Activated naive CD8-positive, alpha-beta T cell treated with anti-CD3 and anti-CD28 coated beads, Interleukin-2, amount 50 U/mL, for 24 hours (primary cell): Measurements from ENCODE around the gene TECPR1.
A peak's percentile ranks its signal among the peaks of the same experiment; 100 is the strongest.

Experiments used
- ATAC-seq: fragments of 150-1000 bp; cut with Tn5 transposase; one replicate; pipeline ENCODE4 v1.10.0; 2021
- DNase-seq: peaks from one replicate; pipeline ENCODE4 v3.0.0; 2021
- H3K27ac Mint-ChIP-seq: one replicate; pipeline ENCODE4 v1.8.0; 2021; ENCODE audit warnings: mild to moderate bottlenecking, mixed read lengths
- H3K27me3 Mint-ChIP-seq: one replicate; pipeline ENCODE4 v1.8.0; 2021; ENCODE audit warnings: mixed read lengths
- H3K36me3 Mint-ChIP-seq: one replicate; pipeline ENCODE4 v1.8.0; 2021; ENCODE audit warnings: low read depth, mixed read lengths
- H3K4me1 Mint-ChIP-seq: one replicate; pipeline ENCODE4 v1.8.0; 2021; ENCODE audit warnings: mixed read lengths
- H3K4me3 Mint-ChIP-seq: one replicate; pipeline ENCODE4 v1.8.0; 2021; ENCODE audit warnings: mild to moderate bottlenecking, moderate library complexity, mixed read lengths
- H3K9me3 Mint-ChIP-seq: one replicate; pipeline ENCODE4 v1.8.0; 2021; ENCODE audit warnings: mixed read lengths

Gene TECPR1

DNA sequence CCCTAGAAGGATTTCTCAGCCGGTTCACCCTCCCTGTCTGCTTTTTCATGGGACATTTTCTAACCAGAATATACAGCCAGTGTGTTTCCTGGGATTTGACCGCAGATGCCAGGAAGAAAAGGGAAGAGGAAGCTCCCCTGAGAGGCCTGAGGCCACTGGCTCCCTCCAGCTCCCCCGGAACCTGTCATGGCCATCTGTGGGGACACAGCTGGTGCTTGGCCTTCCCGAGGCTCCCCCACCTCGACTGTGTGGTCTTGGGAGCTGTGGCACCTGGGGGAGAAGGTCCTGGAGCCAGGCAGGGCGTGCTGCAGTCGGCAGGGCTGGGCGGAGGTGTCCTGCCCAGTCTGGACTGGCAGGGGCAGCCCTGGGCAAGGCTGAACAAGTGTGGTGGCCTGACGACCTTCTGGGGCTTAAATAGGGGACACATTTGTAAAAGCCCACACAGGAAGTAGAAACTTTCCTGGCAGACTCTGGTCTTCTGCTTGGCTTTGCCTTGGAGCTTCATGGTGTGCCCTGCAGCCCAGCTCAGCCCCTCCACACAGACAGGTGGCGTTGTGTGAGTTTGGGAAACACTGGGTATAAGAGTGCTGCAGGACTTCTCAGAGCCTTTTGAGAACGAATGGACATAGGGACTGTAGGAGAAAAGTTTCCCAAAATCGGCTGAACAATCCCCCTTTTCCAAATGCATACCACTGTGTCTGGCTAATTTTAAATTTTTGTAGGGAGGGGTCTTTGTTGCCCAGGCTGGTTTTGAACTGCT lies 36.2 kb upstream of the TECPR1 start:
- ATAC-seq (no peak), DNase-seq (no peak)
- H3K4me3 Mint-ChIP-seq: no peak overlapping the region
- no peaks in the 10 kb centered on the region for H3K27me3 Mint-ChIP-seq
- H3K36me3 Mint-ChIP-seq: peaks cover 2% of the 10 kb centered on the region
- no peaks in the 10 kb centered on the region for H3K9me3 Mint-ChIP-seq
- H3K27ac Mint-ChIP-seq: no peak overlapping the region
- H3K4me1 Mint-ChIP-seq: peaks cover 16% of the 10 kb centered on the region

DNA sequence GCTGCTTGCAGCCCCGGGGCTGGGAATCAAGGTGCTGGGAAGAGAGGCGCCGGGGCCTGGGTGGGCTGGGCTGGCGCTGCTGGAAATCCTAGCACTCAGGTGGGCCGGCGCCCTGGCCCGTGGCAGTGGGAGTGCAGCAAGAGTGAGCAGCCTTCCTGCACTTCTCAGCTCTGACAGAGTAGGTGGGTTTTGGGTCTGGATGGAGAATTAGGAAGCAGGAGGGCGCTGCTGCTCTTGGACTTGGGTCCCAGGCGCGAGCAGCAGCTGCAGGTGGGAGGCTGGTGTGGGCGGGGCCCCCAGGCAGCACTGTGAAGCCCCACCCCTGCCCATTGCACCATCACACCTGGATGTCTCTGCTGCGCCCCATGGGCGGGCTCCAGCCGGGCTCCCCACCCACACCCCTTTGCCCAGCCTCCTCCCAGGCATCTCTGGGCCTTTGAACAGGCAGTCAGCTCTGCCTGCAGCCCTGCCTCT lies 35.5 kb upstream of the TECPR1 start:
- no peak for DNase-seq
- no peak for ATAC-seq
- peaks cover 23% of the 10 kb centered on the region for H3K4me1 Mint-ChIP-seq
- H3K27me3 Mint-ChIP-seq: no peaks in the 10 kb centered on the region
- H3K27ac Mint-ChIP-seq: no peak overlapping the region
- H3K4me3 Mint-ChIP-seq: no peak overlapping the region
- peaks cover 5% of the 10 kb centered on the region for H3K36me3 Mint-ChIP-seq
- no peaks in the 10 kb centered on the region for H3K9me3 Mint-ChIP-seq

DNA sequence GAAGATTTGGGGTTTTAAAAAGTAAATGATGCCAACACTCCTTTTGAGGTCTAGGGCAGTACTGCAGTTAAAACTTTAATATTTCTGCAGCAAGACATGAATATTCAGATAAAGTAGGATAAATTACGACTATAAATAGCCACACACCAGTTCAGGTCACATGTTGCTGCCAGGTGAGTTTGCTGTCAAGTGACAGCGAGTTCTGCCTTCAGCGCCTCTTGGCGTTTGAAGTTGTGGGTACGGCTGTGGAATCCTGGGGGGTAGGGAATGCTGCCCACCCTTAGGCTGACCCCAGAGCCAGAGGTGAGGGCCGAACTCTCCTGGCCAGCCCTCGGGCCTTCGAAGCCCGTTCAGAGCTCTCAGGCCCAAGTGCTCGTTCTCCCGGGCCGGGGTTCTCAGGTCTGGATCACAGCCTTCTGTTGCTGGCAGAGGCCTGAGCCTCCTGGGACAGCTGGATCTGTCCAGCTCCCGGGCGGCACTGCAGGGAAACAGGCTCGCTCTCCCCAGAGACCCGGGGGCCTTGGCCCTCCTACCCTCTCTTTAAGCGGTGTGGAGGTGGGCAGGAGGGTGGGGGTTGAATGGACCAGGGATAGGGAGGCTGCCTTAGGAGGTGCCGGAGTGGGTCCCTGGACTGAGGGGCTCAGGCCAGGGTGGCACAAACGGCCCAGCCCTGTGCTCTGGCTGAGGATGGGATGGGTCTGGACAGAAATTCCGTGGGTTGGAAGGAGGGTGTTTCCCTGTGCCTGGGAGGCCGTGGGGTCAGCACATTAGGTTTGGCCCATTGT lies 34.9 kb upstream of the TECPR1 start:
- ATAC-seq (no peak), DNase-seq (no peak)
- Mint-ChIP-seq H3K36me3 (peaks cover 6% of the 10 kb centered on the region), H3K4me1 (peaks cover 26% of the 10 kb centered on the region), H3K4me3 (no peak overlapping the region), H3K27ac (no peak overlapping the region), H3K27me3 (no peaks in the 10 kb centered on the region), H3K9me3 (no peaks in the 10 kb centered on the region)

DNA sequence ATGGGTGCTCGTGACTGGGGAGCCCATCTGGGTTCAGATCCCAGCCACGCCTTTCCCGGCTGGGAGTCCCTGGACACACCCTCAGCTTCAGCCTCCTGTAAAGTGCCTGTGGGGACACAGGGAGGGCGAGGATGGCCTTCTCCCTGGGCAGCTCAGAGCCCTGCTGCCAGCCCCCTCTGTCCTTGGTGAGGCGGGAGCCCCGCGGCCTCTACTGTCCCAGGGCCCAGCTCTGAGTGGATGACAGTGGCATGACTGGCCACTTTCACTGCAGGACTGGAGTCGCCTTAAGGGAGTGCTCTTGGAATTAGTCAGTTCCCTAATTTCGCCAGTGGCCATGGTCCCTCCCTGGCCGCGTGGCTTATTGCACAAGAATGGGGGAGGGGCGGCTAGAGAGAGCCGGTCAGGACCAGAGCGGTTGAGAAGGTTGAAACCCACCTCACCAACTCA lies 34.1 kb upstream of the TECPR1 start:
- ATAC-seq: no peak
- H3K4me1 Mint-ChIP-seq: peaks cover 26% of the 10 kb centered on the region
- H3K36me3 Mint-ChIP-seq: peaks cover 6% of the 10 kb centered on the region
- no peak for DNase-seq
- no peaks in the 10 kb centered on the region for H3K9me3 Mint-ChIP-seq
- H3K4me3 Mint-ChIP-seq: no peak overlapping the region
- no peaks in the 10 kb centered on the region for H3K27me3 Mint-ChIP-seq
- H3K27ac Mint-ChIP-seq: no peak overlapping the region

DNA sequence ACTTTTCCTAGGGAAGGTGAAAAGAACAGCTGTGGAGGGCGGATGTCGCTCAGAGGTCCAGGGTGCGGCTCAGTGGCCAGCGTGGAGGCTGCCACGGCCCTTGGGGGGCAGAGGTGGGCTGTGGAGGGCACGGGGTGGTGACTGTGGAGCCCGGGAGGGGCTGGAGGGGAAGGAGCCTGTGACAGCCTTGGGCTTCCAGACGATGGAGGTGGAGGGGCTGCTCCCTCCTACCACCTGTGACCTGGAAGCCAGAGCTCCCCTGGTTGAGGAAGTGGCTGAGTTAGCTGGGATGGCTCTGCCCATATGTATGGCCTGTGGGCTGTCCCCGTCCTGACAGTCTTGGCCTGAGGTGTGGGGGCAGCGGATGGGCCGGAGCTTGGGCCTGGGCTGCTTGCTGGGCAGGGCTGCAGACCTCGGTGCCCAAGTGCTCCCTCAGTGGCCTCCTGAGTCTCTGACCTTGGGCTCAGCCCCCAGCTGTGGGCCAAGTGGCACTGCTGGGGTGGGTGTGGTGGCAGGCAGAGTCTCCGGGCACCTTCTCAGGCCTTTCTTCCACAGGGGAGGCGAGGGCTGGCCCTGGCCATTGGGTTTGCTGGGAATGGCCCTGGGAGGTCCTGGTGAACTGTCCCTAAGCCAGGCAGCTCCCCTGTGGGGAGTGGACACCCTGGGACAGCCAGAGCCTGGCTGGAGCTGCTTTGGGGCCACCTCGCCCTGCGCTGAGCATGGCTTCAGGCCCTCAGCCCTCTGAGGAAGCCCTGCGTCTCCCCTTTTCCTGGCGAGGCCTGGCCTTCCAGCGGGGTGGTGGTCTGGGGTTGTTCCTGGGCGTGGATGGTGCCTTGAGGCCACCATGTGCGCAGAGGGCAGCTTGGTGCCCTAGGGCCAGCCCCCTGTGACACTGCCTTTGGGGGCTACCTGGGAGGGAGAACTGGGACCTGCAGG lies 33.4 kb upstream of the TECPR1 start:
- no peaks in the 10 kb centered on the region for H3K9me3 Mint-ChIP-seq
- no peaks in the 10 kb centered on the region for H3K27me3 Mint-ChIP-seq
- ATAC-seq: no peak
- H3K27ac Mint-ChIP-seq: no peak overlapping the region
- peaks cover 29% of the 10 kb centered on the region for H3K4me1 Mint-ChIP-seq
- no peak overlapping the region for H3K4me3 Mint-ChIP-seq
- H3K36me3 Mint-ChIP-seq: peaks cover 6% of the 10 kb centered on the region
- no peak for DNase-seq

DNA sequence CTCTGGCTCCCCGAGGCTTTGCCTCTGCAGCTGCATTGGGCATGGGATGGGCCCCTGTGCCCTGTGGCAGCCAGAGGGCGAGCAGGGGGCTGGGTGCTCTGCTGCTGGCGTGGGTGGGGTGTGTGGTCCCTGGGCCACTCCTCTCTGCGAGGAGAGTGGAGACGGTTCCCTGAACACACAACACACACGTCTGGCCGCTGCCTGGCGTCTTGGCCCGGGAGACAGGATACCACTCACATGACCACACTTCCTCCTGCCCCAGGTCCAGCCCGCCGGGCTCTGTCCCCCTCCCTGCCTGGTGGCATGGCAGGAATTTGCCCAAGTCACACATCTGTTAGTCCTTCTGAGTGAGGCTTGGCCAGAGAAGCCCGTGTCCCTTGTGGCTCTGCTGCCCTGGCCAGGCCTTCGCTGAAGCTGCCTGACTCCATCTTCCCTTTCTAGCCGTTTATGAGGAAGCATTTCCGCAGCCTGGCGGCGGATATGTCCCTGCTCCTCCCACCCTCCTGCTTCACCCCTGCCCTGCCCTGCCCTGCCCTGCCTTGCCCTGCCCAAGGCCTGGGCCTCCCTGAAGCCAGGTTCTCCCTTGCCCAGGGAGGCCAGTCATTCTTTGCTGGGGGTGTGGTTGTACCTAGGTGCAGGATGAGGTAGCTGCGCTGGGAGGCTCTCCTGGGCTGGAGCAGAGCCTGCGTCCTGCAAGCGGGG lies 32.5 kb upstream of the TECPR1 start:
- peaks cover 29% of the 10 kb centered on the region for H3K4me1 Mint-ChIP-seq
- H3K27ac Mint-ChIP-seq: no peak overlapping the region
- DNase-seq (no peak), ATAC-seq (no peak)
- H3K9me3 Mint-ChIP-seq: no peaks in the 10 kb centered on the region
- H3K4me3 Mint-ChIP-seq: peak overlapping the region; percentile 29
- no peaks in the 10 kb centered on the region for H3K27me3 Mint-ChIP-seq
- peaks cover 6% of the 10 kb centered on the region for H3K36me3 Mint-ChIP-seq

DNA sequence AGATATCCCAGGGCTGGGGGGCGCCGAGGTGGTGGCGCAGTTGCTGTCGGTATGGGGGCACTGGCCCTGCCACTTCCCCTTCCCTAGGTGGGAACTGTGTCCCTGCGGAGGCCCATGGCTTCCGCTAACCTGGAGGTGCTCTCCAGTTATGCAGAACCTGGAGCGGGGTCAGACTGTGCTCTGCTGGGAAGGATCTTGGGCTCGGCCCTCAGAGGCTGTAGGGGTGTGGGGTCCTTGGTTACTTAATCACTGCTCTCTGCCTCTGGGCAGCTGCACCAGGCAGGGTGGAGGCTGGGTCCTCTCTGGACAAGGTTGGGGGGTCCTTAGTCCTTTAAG lies 31.8 kb upstream of the TECPR1 start:
- H3K36me3 Mint-ChIP-seq: peaks cover 6% of the 10 kb centered on the region
- no peak overlapping the region for H3K4me3 Mint-ChIP-seq
- no peaks in the 10 kb centered on the region for H3K27me3 Mint-ChIP-seq
- no peaks in the 10 kb centered on the region for H3K9me3 Mint-ChIP-seq
- no peak overlapping the region for H3K27ac Mint-ChIP-seq
- peaks cover 29% of the 10 kb centered on the region for H3K4me1 Mint-ChIP-seq
- ATAC-seq (no peak), DNase-seq (no peak)

DNA sequence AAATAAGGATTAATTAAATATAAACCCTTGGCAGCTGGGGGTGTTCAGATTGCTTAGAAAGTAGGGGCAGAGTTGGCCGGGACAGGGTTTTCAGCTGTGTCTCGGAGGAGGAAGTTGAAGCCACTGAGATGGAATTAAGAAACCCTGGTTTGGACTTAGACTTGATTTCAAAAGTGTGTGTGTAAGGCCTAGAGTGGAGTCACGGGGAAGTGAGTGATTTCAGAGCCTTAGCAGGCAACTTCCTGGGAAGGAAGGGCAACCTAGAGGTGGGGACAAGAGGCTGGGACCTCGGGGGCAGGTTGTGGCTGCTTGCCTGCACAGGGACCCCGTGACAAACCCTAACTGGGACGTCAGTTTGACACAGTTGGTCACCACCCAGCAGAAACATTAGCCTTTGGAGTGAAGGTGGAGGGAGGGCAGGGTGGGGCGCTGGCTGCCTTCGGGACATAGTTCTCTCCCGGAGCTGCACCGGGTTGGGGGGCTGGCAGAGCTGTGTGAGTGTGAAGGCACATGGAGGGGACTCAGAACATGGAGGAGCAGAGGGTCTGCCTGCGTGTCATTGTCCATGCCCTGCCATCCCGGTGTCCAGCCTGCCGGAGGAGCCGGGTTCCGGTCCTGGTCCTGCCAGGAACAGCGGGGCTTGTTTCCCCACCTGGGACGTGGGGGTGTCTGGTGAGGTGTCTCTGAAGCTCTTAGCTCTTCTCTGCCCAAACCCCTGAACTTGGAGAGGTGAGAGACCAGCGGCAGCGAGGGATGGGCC lies 31.3 kb upstream of the TECPR1 start:
- no peaks in the 10 kb centered on the region for H3K9me3 Mint-ChIP-seq
- peak overlapping the region; percentile 70 for H3K27ac Mint-ChIP-seq
- H3K36me3 Mint-ChIP-seq: peaks cover 4% of the 10 kb centered on the region
- DNase-seq (no peak), ATAC-seq (no peak)
- H3K27me3 Mint-ChIP-seq: no peaks in the 10 kb centered on the region
- peaks cover 29% of the 10 kb centered on the region for H3K4me1 Mint-ChIP-seq
- H3K4me3 Mint-ChIP-seq: peak overlapping the region; percentile 78

DNA sequence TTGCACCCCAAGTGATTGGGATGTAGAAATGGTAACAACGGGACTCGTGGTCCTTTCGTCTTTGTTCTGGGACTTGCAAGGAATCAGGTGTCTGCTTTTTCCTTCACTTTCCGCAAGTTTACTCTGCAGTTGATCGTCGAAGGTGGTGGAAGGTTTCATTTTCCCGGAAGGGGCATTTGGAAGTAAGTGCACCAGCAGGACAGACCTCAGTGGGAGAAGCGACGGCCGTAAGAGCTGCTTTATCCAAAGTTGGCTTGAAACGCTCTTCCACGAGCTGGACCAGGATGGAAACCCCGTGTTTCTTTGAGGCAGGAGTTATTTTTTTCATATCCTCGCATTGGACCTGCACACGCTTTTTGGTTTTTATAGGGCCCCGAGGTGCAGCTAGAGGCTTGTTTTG lies 30.7 kb upstream of the TECPR1 start:
- Mint-ChIP-seq H3K4me3 (peak overlapping the region; percentile 78), H3K4me1 (peaks cover 29% of the 10 kb centered on the region), H3K36me3 (peaks cover 4% of the 10 kb centered on the region), H3K27me3 (no peaks in the 10 kb centered on the region), H3K27ac (peak overlapping the region; percentile 70), H3K9me3 (no peaks in the 10 kb centered on the region)
- ATAC-seq: no peak
- DNase-seq: no peak

DNA sequence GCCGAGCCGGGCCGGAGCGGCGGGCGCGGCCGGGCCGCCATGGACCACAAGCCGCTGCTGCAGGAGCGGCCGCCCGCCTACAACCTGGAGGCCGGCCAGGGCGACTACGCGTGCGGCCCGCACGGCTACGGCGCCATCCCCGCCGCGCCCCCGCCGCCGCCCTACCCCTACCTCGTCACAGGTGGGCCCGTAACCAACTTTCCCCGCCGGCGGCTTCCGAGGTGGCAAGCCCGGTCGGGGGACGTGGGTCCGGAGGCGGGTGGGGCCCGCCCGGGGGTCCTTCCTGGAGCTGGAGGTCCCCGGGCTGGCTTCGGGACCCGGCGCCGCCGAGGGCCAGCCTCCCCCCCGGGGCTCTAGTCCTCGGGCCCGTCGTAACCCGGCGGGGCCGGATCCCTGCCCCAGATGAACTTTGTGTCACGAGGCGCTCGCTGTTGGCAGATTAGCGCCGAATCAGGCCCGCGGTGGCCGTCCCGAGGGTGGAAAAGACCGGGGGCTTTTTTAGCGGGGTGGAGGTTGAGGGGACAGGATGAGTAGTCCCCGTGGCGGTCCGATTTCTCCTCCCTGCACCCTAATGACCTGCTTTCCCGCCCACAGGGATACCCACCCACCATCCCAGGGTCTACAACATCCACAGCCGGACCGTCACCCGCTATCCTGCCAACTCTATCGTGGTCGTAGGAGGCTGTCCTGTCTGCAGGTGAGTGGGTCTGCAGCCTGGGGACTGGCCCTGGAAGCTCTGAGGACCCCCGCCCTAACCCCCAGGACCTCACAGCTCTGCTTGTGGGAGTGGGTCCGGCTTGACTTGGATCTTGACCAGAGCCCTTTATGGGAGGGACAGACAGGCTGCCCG lies 29.9 kb upstream of the TECPR1 start:
- Mint-ChIP-seq H3K9me3 (no peaks in the 10 kb centered on the region), H3K36me3 (peaks cover 4% of the 10 kb centered on the region), H3K4me3 (peak overlapping the region; percentile 78), H3K27ac (peak overlapping the region; percentile 70), H3K4me1 (peaks cover 29% of the 10 kb centered on the region), H3K27me3 (no peaks in the 10 kb centered on the region)
- ATAC-seq (peak; percentile 26), DNase-seq (peak; percentile 47)

DNA sequence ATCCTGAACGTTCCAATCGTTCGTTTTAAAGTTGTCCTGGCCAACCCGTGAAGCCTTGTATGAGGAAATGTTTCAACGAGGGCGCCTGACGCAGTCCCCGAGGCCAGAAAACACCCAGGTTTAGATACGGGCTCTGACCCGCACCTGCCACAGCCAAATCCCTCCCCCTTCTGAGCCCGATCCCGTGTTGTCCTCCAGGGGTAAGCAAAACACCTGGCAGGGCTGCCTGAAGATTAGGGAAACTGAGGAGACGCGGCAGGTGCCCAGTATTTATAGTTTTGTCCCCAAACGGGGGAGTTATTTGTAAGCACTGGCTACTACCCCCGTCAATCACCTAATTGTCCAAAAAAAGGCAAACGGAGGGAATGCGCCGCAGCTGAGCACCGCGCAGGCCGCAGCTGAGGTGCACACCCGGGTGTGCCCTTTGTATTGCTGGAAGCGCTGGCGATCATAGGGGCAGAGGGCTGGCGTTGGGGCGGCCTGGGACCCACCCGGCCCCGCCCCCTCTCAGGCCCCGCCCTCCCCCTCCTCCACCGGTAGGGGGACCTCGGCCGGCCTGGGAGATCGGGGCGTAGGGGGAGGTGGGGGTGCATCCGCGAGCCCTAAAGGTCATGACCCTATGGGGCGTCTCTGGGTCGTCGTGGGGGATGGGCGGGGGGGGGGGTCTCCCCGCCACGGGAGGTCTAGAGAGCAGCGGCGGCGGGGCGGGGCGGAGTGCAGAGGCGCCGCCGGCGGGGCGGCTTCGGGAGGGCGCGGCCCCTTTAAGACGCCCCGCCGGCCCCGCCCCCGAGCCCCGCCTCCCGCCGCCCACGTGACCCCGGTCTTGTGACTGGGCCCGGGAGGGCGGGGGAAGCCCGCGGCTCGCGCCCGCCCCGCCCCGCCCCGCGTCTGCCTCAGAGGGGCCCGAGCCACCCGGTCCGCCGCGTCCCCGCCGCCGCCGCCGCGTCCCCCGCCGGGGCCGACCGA lies 29.0 kb upstream of the TECPR1 start, which contains the start of gene BRI3:
TSS of gene BRI3 (plus strand) at position 896 of the 966 bp plus-strand sequence. CDS start 110 bp downstream, outside the sequence.
- peak; percentile 81 for ATAC-seq
- Mint-ChIP-seq H3K27ac (peak within 1 kb of the TSS; percentile 70), H3K9me3 (no peaks in the 10 kb centered on the region), H3K36me3 (peaks cover 4% of the 10 kb centered on the region), H3K4me3 (peak within 1 kb of the TSS; percentile 78), H3K27me3 (no peaks in the 10 kb centered on the region), H3K4me1 (peaks cover 29% of the 10 kb centered on the region)
- peak; percentile 89 for DNase-seq

DNA sequence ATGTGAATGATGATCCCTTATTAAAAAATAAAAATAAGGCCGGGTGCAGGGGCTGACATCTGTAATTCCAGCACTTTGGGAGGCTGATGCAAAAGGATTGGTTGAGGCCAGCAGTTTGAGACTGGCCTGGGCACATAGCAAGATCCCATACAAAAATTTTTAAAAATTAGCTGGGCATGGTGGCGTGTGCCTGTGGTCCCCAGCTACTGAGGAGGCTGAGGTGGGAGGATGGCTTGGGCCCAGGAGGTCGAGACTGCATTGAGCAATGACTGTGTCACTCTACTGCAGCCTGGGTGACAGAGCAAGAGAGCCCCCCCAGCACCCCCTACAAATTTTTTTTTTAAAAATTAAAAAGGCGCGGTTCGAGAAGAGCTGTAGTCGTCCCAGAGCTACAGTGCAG lies 28.3 kb upstream of the TECPR1 start:
- H3K27me3 Mint-ChIP-seq: no peaks in the 10 kb centered on the region
- H3K36me3 Mint-ChIP-seq: peaks cover 4% of the 10 kb centered on the region
- no peak for DNase-seq
- ATAC-seq: no peak
- H3K4me1 Mint-ChIP-seq: peaks cover 29% of the 10 kb centered on the region
- no peak overlapping the region for H3K27ac Mint-ChIP-seq
- peak overlapping the region; percentile 77 for H3K4me3 Mint-ChIP-seq
- H3K9me3 Mint-ChIP-seq: no peaks in the 10 kb centered on the region
